Astrocyte of the cerebellum (primary cell): ENCODE measurements around the gene SDF4.

Source experiments
- DNase-seq: peaks from one replicate; pipeline ENCODE4 v3.0.0-alpha.2; 2011; ENCODE audit warnings: low read depth
- H3K4me3 ChIP-seq: 2 replicates; pipeline ENCODE4 v1.5.1; 2011; ENCODE audit warnings: mild to moderate bottlenecking, low read depth, low read length, moderate library complexity
- CTCF ChIP-seq: IDR thresholded peaks from 2 replicates; pipeline ENCODE4 v1.5.1; 2012; ENCODE audit warnings: low read length, low read depth, moderate library complexity, mild to moderate bottlenecking; ENCODE audit errors: missing control alignments
- in situ Hi-C: cut with HindIII; loops from 2 replicates; pipeline ENCODE4 v1.10.0; 2017; ENCODE audit warnings: low sequenced_read_pairs

Gene SDF4

GRCh38 chr1:1218524-1219200, 13.1 kb downstream of the SDF4 start:
- TF ChIP-seq CTCF = no peak
- DNase-seq = no peak
- no peak overlapping the region for H3K4me3 ChIP-seq
- in situ Hi-C loops = no loop called here

DNA sequence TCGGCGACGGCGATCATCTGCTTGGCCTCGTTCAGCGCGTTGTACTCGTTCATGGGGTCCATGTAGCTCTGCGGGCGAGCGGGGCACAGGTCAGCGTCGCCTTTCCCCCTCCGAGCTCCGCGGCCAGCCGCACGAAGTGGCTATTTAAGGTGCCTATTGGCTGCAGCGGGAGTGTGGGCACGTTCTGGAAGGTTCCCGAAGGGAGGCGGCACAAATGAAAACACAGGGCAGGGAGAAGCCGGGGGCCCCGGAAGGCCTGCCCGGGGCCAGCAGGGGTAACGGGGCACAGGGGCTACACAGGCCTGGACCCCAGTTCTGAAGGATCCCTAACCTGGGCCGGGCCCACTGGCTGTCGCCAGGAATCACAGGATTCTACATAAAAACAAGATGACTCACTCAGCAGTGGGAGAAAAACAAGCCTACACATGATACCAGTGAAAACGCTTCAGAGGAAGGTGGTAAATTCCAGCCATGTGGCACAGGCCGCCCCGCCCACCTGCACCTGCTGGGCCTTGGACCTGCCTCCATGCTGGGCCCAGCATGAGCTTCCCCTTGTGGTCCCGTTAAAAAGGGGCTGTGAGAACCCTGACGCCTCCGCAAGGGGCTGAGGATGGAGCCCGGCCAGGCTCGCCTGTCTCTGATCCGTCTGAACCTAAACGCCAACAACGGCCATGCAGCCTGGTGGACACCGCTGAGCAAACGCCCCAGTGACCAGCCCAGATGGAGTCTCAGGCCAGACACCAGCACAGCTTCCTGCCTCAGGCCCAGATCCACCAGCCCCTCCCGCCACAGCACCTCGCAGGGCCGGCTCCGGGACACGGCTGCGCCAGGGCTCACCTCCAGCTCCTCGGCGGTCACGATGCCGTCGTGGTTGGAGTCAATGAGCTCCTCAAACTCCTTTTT, 13.9 kb downstream of the SDF4 start:
- no peak for TF ChIP-seq CTCF
- in situ Hi-C loops = no loop called here
- no peak overlapping the region for H3K4me3 ChIP-seq
- no peak for DNase-seq

DNA sequence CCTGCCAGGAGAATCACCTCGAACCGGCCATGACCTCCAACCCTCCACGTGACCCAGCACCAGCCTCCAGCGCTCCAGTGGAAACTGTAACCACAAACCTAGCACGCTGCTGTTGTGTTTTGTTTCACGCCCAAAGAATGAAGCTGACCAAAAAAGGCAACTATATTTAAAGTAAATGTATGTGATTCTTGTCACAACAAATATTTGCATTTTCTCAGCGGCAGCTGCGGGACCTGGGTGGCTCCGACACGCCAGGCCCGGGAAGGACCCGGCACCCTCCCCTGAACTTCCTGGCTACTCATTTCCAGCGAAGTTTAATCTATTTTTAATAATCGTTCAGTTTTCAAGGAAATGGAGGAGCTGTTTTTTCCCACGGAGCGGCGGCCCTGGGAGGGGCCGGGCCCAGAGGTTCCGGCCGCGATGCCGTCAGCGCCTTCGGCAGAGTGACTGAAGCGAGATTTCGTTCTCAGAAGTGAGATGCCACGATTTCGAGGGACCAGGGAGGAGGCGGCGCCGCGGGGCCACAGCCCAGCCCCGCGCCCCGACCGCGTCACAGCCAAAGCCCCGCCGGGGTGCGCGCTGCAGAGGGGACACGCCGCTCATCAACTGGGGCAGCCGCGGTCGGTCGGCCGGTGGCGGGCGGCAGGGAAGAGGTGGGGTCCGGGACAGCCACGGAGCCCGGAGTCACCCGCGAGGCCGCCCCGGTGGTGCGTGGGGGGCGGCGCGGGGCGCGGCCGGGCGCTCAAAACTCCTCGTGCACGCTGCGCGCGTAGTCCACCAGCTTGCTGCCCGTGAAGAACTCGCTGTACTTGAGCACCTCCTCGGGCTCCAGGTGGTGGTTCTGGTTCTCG, 14.8 kb downstream of the SDF4 start:
- no peak for TF ChIP-seq CTCF
- no peak for DNase-seq
- in situ Hi-C loops = no loop called here
- no peak overlapping the region for H3K4me3 ChIP-seq

DNA sequence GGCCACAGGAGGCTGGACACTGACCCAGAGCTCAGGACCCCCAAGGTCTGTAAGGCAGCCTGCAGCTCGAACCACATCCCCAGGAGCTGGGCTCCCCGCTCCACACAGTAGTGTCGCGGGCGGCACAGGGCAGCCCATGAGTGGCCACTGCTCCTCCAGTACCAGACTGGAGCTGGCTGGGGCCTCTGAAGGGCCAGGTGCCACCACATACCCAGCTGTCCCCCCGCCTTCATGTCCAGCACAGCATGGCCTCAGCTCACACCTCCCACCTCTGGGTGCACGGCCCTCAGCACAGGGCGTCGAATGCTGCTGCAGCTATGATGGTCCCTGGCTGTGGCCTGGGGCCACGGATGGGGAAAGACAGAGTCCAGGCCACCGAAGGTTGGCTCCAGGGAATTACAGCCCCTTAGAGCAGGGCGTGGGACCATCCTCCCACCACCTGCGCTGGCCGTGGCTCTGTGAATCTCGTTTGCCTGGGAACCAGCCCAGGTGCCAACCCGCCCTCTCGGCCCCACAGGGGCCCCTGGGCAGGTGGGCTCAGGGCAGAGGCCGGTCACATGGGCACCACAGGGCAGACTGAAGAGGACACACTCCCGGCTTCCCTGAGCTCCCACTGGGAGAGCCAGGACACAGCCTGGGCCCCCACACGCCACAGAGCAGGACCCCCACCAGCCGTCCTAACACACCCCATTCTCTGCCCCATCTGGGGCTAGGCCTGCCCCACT, 15.8 kb downstream of the SDF4 start:
- H3K4me3 ChIP-seq = no peak overlapping the region
- DNase-seq = no peak
- in situ Hi-C loops = no loop called here
- no peak for TF ChIP-seq CTCF

- no peak for DNase-seq
Measured at GRCh38 chr1:1215080-1215676, 16.6 kb downstream of the SDF4 start.

More at GRCh38 chr1:1215080-1215676, 16.6 kb downstream of the SDF4 start:
- TF ChIP-seq CTCF = no peak
- in situ Hi-C loops = no loop called here
- no peak overlapping the region for H3K4me3 ChIP-seq
